Neuron (in vitro differentiated cells): ENCODE measurements around the gene TLDC2.
"Not testable (repeated sequence)": the region's sequence is repeated elsewhere in the genome, so short reads cannot be mapped to it uniquely, and the experiment has no call there.

Experiments
- H2AFZ ChIP-seq: one replicate; pipeline ENCODE4 v1.6.1; 2013; ENCODE audit warnings: low read depth, mild to moderate bottlenecking, inconsistent platforms, low read length, moderate library complexity
- H3K27me3 ChIP-seq: one replicate; pipeline ENCODE4 v1.6.1; 2013; ENCODE audit warnings: low read length; ENCODE audit not compliant: insufficient read depth
- H3K36me3 ChIP-seq: one replicate; pipeline ENCODE4 v1.6.1; 2013; ENCODE audit warnings: low read length; ENCODE audit not compliant: insufficient read depth
- H3K4me1 ChIP-seq: one replicate; pipeline ENCODE4 v1.6.1; 2013; ENCODE audit warnings: low read length; ENCODE audit not compliant: insufficient read depth
- H3K4me3 ChIP-seq: 2 replicates; pipeline ENCODE4 v1.5.1; 2013; ENCODE audit warnings: mild to moderate bottlenecking, low read length, moderate library complexity
- H3K9me3 ChIP-seq: one replicate; pipeline ENCODE4 v1.6.1; 2013; ENCODE audit warnings: low read length

The TLDC2 gene

DNA sequence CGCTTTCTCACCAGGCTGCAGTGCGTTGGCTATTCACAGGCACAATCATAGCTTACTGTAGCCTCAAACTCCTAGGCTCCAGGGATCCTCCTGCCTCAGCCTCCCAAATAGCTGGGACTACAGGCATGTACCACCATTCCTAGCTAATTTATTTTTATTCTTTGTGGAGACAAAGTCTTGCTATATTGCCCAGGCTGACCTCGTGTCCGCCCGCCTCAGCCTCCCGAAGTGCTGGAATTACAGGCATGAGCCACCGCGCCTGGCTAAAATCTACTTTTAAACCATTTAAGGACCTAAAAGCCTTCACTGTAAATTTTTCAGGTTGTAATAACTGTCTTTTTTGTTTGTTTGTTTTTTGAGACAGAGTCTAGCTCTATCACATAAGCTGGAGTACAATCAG lies 60.4 kb downstream of the TLDC2 start:
- Histone ChIP-seq H2AFZ (no peak overlapping the region), H3K36me3 (no peaks in the 10 kb centered on the region), H3K27me3 (no peaks in the 10 kb centered on the region), H3K9me3 (no peaks in the 10 kb centered on the region), H3K4me1 (no peaks in the 10 kb centered on the region), H3K4me3 (no peak overlapping the region)

DNA sequence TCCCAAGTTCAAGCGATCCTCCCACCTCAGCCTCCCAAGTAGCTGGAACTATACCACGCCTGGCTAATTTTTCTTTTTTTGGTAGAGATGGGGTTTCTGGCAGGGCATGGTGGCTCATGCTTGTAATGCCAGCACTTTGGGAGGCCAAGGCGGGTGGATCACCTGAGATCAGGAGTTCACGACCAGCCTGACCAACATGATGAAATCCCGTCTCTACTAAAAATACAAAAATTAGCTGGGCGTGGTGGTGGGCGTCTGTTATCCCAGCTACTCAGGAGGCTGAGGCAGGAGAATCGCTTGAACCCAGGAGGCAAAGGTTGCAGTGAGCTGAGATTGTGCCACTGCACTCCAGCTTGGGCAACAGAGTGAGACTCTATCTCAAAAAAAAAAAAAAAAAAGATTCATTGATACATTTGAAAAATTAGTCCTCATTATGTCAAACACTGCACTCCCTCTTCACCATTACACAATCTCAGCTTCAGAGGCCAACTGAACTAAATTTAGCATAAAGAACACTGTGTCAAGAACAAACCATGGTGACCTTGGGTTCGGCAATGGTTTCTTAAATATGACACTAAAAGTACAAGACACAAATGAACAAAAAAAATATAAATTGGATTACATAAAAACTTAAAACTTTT lies 60.9 kb downstream of the TLDC2 start:
- not testable (repeated sequence) for H3K4me1 ChIP-seq, H3K4me3 ChIP-seq, H3K27me3 ChIP-seq, H3K9me3 ChIP-seq, H3K36me3 ChIP-seq, H2AFZ ChIP-seq

DNA sequence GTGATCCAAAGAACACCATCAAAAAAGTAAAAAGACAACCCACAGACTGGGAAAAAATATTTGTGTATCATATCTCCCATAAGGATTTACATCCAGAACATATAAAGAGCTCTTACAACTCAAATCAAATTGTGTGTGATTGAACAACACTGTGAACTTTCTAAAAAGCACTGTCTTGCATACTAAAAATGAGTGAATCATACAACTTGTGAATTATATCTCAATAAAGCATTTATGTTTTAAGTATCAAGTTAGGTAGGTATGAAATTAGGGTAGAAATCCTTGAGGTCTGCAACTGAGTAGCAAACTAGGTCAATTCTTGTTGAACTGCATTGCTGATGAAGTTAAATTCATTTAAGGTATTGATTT lies 61.4 kb downstream of the TLDC2 start:
- H2AFZ ChIP-seq, result no peak overlapping the region
- no peaks in the 10 kb centered on the region for H3K27me3 ChIP-seq
- H3K4me1 ChIP-seq, result no peaks in the 10 kb centered on the region
- H3K9me3 ChIP-seq, result no peaks in the 10 kb centered on the region
- no peaks in the 10 kb centered on the region for H3K36me3 ChIP-seq
- H3K4me3 ChIP-seq, result no peak overlapping the region

DNA sequence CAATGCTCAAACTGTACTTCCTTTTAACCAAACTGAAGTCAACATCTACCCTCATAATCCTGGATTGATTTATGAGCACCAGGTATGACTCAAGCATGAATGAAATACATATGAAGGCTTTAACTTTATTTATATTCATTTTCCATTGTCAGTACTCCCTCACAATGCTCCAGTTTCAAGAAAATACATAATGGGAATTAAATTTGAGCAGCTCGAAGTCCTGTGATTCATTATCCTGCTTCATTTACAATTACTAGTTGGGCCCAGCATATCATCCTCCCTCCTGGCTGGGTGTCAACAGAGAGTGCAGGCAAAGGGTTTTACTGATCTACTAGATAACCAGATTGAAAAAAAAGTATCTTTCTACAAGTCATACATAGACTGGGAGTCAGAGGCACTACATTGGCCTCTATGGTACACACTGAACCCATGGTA lies 65.5 kb downstream of the TLDC2 start:
- no peak overlapping the region for H3K4me3 ChIP-seq
- no peaks in the 10 kb centered on the region for H3K27me3 ChIP-seq
- H3K4me1 ChIP-seq, result no peaks in the 10 kb centered on the region
- H2AFZ ChIP-seq, result no peak overlapping the region
- H3K9me3 ChIP-seq, result no peaks in the 10 kb centered on the region
- H3K36me3 ChIP-seq, result no peaks in the 10 kb centered on the region
